NCI-H526 treated with DMSO at 0.1 percent for 48 hours (cell line): Measurements from ENCODE around the gene PAN3.
"Not testable (repeated sequence)": the region's sequence is repeated elsewhere in the genome, so short reads cannot be mapped to it uniquely, and the experiment has no call there.

ENCODE experiments used
- DNase-seq: peaks from one replicate; lab custom pipeline; 2025; lab: John Stamatoyannopoulos, UW

PAN3 gene

DNA sequence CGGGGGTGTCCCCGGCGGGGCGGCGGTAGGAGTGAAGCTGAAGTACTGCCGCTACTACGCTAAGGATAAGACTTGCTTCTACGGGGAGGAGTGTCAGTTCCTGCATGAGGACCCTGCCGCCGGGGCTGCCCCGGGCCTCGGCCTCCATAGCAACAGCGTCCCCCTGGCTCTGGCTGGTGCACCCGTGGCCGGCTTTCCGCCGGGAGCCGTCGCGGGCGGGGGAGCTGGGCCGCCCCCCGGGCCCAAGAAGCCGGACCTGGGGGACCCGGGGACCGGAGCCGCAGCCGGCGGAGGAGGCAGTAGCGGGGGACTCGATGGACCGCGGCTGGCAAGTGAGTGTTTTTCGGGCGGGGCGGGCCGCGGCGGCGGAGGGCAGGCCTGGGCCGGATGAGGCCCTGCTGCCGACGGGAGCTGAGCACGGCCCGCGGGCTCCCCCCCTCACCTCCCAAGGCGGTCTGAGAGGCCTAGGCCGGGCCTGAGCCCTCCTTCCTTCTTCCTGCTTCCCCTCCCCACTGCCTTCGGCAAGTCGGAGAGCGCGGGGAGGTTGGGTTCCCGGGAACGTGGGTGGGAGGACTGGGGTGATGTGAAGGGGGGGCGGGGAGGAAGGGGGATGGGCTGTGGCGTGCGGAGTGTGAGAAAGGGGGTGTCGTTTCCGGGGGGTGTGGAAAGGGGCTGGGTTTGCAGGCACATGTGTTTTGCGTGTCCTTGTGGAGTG lies 568 bp downstream of the PAN3 start:
- peak; percentile 66 for DNase-seq

DNA sequence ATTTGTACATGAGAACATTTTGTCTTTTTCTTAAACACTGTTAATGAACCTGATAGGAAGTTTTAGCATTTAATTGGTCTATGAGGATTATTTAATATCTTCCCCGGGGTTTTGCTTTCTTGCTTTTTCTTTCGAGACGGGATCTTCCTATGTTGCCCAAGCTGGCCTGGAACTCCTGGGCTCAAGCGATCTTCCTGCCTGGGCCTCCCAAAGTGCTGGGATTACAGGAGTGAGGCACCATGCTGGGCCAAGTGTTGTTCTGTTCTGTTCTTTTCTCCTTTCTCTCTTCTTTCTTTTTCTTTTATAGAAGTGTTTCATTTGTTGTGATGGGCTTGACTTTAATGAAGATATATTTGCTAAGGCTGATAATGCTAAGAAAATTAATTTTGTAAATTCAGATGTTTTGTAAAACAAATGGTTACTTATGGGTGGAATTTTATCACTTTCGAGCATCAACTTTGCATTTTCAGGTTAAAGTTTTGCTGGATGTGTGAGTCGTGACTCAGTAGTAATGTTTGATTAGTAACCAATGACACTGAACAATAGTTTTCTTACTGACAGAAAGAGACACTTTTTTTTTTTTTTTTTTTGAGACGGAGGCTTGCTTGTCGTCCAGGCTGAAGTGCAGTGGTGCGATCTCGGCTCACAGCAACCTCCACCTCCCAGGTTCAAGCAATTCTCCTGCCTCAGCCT lies 2.2 kb downstream of the PAN3 start:
- DNase-seq: no peak

DNA sequence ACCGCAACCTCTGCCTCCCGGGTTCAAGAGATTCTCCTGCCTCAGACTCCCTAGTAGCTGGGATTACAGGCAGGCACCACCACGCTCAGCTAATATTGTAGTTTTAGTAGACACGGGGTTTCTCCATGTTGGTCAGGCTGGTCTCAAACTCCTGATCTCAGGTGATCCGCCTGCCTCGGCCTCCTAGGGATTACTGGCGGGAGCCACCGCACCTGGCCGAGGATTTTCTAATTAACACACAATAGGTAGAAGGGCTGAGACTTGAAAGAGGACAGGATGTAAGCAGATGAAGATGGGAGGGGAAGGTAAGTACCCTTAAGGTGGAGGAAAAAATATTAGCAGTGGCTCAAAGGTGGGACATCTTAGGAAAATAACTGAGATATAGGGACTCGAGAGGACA lies 3.2 kb downstream of the PAN3 start:
- not testable (repeated sequence) for DNase-seq

DNA sequence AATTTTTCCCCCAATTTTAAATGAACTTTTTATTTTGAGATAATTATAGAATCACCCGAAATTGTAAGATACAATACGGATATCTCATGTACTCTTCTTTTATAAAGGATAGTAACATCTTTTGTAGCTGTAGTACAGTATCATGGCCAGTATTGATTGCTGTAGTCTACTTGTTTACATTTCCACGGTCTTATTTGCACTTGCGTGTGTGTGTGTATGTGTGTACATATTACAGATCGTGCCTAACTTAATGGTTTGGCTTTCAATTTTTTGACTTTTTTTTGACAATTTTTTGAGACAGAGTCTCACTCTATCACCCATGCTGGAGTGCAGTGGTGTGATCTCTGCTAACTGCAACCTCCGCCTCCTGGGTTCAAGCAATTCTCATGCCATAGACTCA lies 6.7 kb downstream of the PAN3 start:
- no peak for DNase-seq

DNA sequence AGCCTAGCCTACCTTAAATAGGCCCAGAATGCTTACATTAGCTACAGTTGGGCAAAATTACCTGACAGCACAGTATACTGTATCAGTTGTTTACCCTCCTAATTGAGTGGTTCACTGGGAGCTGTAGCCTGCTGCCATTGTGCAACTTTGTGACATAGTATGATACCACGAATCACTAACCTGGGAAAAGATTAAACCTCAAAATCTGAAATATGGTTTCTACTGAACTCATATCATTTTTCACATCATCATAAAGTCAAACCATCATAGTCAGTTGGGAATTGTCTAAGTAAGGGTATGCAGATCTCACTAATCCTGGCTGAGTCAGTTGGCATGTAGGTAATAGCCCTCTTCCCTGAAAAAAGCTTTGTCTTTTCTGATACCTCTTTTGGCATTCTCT lies 9.2 kb downstream of the PAN3 start:
- no peak for DNase-seq

DNA sequence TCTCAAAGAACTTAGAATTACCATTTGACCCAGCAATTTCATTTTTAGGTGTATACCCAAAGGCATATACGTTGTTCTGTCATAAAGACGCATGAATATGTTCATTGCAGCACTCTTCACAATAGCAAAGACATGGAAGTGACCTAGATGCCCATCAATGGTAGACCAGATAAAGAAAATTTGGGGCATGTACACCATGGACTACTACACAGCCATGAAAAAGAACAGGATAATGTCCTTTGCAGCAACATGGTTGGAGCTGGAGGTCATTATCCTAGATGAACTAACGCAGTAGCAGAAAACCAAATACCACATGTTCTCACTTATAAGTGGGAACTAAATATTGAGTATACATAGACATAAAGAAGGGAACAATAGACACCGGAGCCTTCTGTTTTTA lies 20.7 kb downstream of the PAN3 start:
- DNase-seq: no peak

DNA sequence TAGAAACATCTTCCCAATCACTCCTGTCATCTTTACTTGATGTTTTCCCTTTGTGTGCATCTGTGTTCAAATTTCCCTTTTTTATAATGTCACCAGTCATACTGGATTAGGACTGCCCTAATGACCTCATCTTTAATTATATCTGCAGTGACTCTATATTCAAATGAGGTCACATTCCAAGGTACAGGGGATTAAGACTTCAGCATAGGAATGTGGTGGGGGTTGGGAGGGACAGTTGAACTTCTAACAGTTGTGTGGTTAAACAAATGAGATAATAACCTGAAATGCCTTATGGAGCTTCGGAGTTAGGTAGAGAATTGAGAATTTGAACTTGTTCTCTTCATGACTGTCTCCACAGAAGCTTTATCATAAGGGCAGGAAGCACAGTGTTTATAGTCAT lies 23.0 kb downstream of the PAN3 start:
- DNase-seq: peak; percentile 76

DNA sequence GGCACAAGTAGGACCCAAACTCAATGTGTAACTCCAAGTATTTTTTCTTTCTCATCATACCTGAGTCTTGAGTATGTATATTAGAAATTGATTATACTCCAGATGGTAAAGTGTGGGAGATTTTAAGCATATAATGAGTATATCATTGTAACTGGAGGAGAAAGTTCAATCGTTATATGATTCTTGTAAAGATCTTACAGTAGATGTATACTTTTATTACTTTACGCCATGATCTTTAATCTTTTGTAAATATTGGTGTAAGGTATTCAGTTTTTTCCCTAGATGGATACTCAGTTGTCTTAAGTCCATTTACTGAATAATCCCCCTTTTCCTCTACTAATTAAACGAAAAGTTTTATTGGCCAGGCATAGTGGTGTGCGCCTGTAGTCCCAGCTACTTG lies 25.2 kb downstream of the PAN3 start:
- DNase-seq: no peak

DNA sequence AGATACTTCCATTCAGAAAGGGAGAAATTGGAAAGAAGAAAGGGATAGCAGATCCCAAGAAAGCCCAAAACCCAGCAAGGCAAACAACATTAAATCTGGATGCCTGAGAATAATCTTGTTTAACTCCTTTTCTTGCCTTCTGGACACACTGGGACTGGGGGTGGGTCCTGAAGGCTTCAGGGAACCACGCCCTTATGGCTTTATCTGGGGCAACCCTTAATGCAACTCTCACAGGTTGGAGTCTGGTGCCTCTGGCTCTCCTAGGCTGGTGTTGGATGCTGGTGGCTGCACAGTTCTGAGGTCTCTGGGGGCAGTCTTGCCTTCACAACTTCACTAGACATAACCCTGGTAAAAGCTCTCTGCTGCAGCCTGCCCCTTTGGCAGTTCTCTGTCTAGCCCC lies 27.9 kb downstream of the PAN3 start:
- DNase-seq: no peak

DNA sequence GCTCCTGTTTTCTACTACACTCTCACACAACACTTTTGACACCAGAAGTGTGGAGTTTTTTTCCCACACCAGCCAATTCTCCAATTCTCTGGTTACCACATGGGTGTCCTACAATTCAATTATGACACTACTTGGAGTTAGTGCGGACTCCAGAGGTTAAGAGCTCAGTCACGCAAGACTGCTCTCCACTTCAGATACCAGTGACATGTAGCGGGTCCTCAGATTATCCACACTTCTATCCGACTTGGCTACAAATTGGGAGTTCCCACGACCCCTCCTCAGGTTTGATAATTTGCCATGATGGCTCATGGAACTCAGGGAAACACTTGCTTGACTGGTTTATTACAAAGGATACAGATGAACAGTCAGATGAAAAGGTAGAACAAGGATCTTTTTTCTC lies 32.9 kb downstream of the PAN3 start:
- DNase-seq: no peak

DNA sequence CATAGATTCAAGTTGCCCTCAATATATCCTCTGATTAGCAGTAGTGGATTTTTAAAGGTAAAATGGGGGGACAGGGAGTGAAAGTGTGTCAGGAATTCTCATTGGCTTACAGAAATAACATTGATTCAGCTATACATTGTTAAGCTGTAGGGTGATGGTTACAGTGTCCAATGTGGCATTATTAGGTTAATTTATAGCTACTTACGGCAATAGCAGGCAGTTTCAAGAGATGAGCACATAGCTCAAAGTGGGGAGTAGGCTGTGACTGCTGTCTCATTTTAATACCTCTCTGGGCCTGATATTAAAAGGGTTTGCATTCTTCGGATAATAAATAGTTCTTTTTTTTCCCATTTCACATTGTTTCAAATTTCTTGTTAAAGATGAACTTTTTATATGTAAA lies 34.6 kb downstream of the PAN3 start:
- no peak for DNase-seq

DNA sequence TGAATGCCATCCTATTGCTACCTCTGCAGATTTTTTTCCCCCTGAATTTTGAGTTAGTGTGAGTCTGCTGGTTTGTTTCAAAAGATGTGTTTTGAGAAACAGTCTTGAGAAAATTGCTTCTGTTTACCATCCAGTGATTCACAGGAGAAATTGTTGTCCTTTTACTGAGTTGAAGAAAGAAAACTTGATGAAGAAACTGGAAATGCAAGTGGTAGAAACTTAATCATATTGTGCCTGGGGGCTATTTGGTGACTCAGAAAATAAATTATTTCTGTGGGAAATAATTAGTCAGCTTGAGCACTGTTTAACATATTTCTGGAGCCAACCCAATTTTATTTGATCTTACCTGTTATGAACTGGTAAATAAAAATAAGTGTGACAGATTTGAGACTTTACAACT lies 35.4 kb downstream of the PAN3 start:
- no peak for DNase-seq

DNA sequence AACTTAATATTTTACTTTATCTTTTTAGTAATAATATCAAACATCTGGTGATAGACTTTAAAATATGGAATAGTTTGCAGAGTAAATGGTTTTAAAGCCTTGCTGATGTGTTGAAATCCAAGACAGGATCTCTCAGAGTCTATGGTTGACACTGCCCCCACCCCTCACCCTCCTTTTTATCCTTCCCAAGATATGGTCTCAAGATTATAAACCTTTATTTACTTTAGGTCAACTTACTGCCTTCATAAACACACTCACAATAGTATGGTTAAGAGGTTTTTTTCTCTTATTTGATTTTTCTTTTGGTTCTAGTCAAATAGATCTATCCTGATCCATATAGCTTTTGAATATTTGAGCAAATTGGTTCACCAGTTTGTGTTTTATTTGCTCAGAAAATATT lies 39.0 kb downstream of the PAN3 start:
- no peak for DNase-seq

DNA sequence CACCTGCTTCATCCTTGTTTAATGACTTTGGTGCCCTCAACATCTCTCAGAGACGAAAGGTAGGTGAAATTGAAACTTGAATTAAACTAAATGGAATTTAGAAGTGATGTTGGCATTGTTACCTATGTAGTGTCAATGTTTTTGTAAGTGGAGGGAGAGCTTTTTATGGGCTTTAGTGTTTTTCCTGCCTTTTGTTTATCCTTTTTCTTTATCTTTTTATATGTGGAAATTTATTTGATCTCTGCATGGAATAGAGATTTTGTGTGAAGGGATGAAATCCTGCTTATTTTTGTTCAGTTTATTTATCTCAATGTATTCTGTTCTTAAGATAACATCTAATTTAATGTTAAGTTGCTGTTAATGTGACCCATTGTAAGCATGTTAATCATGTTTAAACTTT lies 39.5 kb downstream of the PAN3 start:
- DNase-seq: no peak

DNA sequence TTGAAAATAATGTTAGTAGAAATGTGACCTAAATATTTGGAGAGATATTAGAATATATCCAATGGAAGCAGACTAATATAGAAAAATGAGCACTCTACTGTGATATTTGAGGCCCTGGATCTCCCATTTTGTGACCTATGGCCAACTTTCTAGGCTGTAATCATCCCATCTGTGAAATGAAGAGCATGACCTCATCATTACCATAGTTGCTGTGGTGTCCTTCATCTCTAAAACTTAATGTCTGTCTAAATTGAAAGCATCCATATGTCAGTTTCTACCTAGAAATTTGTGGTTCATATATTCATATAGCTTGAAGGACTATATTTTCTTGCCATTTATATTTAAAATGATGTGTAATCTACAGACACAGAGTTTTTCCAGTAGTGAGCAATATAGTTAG lies 41.6 kb downstream of the PAN3 start:
- DNase-seq: no peak

DNA sequence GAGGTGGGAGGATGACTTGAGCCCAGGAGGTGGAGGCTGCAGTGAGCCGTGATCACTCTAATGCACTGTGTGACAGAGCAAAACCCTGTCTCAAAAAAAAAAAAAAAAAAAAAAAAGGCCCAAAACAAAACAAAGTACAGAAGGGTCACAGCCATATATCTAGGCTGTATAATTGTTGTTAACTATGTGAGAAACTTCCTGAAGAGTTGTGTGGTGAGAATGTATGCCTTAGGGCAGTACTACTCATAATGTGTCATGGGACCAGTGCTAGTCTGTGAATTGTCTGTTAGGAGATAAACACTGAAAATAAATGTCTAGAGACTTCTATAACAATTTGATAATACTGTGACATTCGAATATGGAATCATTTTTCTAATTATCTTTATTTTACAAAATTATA lies 43.1 kb downstream of the PAN3 start:
- DNase-seq: no peak

DNA sequence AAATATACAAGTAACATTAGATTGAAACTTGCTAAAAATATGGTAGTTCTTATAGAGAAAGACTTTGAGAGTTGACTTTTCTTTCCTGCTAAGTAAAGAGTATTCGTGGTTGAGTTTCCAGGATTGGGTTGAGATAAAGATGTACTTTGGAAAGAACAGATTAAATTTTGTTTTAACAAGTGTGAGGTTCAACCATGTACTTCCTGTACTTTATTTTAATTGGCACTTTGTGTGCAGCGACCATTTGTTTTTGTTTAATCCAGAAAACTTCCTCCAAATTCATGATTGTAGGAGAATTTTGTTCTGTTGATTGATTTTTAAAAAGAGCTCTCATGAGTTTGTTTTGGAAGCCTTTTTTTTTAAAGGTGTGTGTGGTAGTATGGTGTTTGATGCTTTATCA lies 46.9 kb downstream of the PAN3 start:
- DNase-seq: no peak

DNA sequence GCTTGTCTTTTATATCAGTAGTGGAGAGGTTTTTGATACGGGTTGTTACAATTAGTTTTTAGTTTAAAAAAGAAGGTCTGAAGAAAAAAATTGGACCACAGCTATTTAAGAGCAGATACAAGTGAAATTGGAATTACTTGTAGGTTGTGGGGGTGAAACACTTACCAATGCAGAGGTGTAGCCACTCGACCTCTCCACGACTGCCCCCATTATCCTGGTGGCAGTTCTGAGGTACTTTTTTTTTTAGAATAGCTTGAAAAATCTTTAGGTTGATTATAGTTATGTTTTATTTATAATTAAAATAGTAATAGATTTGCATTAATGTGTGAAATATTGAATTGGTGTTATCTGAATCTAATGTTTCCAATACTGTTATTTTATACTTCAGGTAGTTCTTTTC lies 60.7 kb downstream of the PAN3 start:
- no peak for DNase-seq

DNA sequence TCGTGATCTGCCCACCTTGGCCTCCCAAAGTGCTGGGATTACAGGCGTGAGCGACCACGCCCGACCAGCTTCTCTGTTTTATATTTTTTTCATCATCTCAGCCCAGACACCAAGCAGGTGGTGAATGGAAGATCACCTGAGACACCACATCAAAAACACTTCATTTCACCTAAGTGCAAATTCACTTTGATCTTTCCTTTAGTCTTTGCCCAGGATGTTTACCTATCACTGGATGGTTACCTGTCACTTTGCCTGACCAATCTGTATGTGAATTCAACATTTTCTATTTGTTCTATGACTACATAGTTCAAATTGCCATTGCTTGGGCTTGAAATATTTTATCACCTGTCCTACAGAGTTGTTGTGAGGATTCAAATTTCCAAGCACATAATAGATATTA lies 65.7 kb downstream of the PAN3 start:
- DNase-seq: no peak

DNA sequence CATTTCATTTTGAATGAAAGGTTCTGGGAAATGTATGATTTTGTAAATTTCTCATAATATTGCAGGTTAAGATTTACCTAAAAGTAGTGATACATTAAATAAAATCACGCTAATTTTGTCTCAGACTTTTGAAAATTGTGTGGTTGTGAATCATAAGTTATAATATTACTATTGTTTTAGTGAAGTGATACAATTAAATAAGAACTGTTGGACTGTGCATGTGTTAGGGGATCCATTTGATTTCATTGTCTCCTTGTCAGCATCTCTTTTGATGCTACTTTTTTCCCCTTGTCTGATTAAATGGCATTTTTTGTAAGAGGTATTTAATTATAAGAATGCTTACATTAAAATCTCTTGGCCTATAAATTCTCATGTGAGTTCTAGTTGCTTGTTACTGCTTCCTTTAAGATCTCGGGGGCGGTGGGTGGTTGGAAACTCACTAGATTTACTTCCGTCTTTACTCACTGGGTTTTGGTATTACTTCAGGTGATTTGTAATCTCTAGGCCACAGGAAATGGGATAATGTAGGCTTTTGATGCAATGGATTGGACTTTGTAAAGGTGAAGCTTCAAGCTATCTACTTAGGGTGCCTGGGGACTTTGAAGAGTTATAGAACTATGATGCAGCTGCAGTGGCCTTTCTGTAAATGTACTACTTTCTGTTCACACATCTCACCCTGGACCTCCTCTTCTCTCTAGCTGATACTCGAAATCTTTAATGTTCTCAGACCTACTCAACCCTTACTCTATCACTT lies 66.5 kb downstream of the PAN3 start:
- DNase-seq: no peak

DNA sequence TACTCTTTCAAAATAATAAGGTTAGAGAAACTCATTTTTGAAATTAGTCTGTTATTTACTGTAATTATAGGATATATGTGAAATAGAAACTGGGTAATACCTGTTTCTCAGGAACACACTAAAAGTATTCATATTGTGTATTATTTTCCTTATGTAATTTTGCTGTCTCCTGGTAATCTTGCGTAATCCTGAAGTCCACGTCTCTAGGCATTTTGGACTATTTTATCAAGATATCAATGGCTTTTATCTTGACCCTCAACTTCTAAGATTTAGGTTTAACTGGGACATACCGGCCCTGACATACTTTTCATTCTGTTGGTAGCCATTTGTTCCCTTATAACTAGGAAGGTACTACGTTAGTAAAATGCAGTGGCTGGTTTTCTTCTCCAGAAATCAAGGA lies 80.3 kb downstream of the PAN3 start:
- DNase-seq: no peak

DNA sequence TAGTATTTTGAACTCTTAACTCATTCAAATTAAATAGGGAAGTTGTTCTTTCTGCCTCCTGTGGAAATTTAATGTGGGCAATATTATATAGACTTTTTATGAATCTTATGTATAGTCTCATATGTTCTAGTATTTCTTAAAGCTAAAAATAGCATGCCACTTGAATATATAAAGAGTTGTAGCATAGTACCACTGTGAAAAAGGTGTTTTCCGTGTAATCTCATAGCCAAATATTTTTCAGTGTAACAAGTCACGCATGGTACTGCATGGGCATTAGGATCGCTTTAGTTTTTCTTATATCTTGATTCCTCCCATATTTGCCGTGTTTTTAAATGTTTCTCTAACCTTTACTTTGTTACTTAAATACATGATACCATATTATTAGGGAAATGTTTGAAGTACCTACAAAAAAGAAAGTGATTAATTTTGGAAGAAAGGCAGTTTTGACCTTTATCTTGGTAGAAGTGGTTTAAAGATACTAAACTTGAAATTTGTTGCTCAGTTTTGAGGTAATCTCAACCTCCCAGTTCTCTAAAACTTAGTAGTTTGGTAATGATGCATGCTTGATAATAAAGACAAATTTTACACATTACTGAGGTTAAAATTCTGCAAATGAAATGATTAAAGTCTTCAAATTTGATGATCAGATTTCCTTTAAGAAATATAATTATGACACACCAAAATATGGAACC lies 81.2 kb downstream of the PAN3 start:
- DNase-seq: no peak

DNA sequence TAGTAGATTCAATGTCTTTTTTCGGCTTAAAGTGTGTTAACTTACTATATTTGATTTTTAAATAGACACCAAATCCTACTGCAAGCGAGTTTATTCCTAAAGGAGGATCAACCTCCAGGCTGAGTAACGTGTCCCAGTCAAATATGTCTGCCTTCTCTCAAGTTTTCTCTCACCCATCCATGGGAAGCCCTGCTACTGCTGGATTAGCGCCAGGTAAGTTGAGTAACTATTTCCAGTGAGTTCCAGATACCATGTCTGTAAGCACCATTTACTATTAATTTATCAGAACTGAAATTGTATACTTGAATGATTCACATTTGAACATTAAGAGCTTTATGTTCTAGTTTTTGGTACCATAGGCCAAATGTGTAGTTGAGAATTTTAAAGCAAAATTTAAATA lies 81.8 kb downstream of the PAN3 start:
- no peak for DNase-seq
